ENCODE results near the gene SIRPB2. TPM values are rescaled to one million over a fixed set of nuclear protein-coding genes. Genes with fewer than 3 reads are reported as not detected.

SIRPB2 gene
- total RNA-seq, 1 donor from 2014 or later, result not detected

DNA sequence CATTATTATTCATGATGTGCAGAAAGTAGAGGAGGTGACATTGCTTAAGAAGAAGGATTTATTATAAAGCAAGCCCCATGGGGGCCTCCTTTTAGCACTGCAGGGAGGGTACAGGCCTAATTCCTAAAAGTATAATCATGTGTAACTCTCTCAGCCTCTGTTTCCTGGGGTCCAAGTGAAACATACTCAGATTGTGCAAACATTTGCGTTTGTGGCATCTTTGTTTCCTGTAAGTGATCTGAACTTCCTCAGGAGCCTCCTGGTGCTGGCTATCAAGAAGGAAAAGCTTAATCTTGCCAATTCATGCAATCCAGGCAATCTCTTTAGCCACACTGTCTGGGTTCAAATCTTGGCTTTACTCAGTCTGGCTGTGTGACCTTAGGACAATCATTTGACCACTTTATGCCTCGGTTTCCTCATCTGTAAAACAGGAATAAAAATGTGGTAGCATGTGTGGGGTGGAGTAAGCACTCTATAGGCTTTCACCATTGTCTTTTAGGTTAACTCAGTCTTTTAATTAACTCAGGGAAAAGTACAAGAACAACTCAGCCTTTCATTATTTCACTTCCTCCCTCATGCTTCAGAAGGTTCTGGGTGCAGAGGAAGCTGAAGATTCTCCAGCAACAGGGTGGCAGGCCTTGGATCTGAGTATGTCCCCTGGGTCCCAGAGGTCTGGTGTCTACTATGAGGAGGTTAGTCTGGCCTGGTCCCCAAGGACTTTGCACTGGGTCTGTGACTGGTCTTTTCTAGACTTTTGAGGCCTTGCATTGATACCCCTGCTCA lies 831 bp upstream of the SIRPB2 start:
- Mint-ChIP-seq H3K27ac (no peak overlapping the region), H3K27me3 (peaks cover 50% of the 10 kb centered on the region), H3K4me1 (peaks cover 15% of the 10 kb centered on the region), H3K9me3 (no peaks in the 10 kb centered on the region), H3K36me3 (ENCODE audit: low read depth) (no peaks in the 10 kb centered on the region), H3K4me3 (no peak overlapping the region)
- peak; percentile 43 for DNase-seq
- intact Hi-C loops (cut with micrococcal nuclease), result no loop called here

DNA sequence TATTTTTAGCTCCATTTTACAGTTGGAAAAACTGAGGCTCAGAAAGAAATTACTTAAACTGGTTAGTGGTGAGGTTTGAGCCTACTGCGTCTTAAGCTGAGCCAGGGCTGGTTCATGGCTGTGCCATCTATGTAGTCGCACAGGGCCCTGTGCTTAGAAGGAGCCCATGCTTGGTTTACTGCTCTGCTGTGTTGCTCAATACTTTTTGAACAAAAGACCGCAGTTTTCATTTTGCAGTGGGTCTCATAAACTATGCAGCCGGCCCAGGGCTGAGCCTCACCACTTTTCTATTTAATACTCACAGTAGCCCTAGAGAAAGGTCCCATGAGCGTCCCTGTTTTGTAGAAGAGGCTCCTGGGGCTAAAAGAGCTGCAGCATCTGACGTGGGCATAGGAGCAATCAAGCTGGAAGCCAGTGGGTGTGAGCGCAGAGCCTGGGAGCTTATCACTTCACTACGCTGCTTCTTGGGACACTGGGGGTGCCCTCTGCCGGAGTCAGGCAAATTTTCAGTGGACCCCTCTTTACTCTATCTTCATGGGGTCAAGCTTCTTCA lies 501 bp downstream of the SIRPB2 start:
- peak; percentile 38 for DNase-seq
- peaks cover 43% of the 10 kb centered on the region for H3K27me3 Mint-ChIP-seq
- H3K9me3 Mint-ChIP-seq, result no peaks in the 10 kb centered on the region
- H3K4me3 Mint-ChIP-seq, result no peak overlapping the region
- no peak overlapping the region for H3K27ac Mint-ChIP-seq
- peaks cover 15% of the 10 kb centered on the region for H3K4me1 Mint-ChIP-seq
- no peaks in the 10 kb centered on the region for H3K36me3 Mint-ChIP-seq (ENCODE audit: low read depth)
- intact Hi-C loops (cut with micrococcal nuclease), result no loop called here

DNA sequence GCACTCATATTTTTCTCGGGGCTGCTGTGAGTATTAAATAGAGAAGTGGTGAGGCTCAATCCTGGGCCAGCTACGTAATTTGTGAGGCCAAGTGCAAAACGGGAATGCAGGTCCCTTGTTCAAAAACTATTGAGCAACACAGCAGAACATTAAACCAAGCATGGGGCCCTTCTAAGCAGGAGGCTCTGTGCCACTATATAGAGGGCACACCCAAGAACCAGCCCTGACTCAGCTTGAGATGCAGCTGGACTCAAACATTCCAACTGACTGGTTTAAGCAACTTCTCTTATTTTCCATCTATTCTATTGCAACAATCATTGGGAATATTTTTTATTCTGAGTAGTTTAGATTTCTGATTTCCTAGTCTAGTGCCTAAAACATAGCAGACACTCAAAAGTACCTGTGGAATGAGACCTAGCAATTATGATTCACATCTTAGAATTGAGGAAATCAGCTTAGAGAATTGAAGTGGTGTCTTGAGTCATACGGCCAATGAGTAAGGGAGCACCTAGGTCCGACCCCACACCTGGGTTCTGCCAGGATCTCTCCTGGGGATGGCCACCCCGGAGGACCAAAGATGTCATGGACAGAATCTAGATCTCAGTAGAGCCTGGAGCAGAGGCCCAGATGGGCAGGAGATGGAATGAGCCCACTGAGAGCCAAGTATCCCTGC lies 1.3 kb downstream of the SIRPB2 start:
- no peaks in the 10 kb centered on the region for H3K36me3 Mint-ChIP-seq (ENCODE audit: low read depth)
- intact Hi-C loops (cut with micrococcal nuclease), result no loop called here
- DNase-seq, result peak; percentile 47
- no peak overlapping the region for H3K27ac Mint-ChIP-seq
- no peaks in the 10 kb centered on the region for H3K9me3 Mint-ChIP-seq
- H3K27me3 Mint-ChIP-seq, result peaks cover 41% of the 10 kb centered on the region
- peaks cover 15% of the 10 kb centered on the region for H3K4me1 Mint-ChIP-seq
- no peak overlapping the region for H3K4me3 Mint-ChIP-seq

DNA sequence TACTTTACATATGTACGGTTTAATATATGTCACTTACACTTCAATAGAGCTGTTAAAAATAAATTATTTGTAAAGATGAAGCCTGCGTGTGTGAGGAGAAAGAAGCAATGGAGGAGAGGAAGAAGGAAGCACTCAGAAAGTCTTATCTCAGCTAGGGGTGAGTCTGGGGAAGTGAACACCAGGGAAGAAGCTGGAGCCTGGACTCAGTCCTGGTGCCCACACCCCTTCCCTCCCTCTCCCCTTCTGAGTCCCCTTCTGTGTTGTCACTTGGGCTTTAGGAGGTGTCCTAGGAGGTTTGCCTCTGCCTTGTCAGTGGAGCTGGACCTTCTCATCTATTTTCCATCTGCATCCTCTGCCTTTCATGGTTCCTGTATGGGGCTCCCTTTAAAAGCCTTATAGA lies 1.9 kb downstream of the SIRPB2 start:
- peaks cover 42% of the 10 kb centered on the region for H3K27me3 Mint-ChIP-seq
- peak; percentile 47 for DNase-seq

DNA sequence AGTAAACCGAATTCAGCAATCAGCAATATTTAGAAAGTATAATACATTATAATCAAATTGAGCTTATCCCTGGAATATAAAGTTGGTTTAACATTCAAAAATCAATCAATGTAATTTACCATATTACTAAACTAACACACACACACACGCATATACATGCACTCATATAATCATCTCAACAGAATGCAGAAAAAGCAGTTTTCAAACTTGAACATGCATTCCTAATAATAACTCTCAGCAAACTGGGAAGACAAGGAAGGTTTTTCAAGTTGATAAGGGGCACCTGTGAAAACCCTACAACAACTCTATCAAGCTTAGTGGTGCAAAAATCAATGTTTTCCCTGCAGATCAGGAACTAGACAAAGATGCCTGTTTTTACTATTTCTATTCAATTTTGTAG lies 4.7 kb downstream of the SIRPB2 start:
- Mint-ChIP-seq H3K9me3 (no peaks in the 10 kb centered on the region), H3K36me3 (ENCODE audit: low read depth) (no peaks in the 10 kb centered on the region), H3K27ac (no peak overlapping the region), H3K27me3 (peaks cover 46% of the 10 kb centered on the region), H3K4me3 (no peak overlapping the region), H3K4me1 (peaks cover 4% of the 10 kb centered on the region)
- intact Hi-C loops (cut with micrococcal nuclease), result no loop called here
- no peak for DNase-seq

More for the DNA sequence above, 1.9 kb downstream of the SIRPB2 start:
- peaks cover 15% of the 10 kb centered on the region for H3K4me1 Mint-ChIP-seq
- H3K36me3 Mint-ChIP-seq (ENCODE audit: low read depth), result no peaks in the 10 kb centered on the region
- no peaks in the 10 kb centered on the region for H3K9me3 Mint-ChIP-seq
- intact Hi-C loops (cut with micrococcal nuclease), result no loop called here
- H3K27ac Mint-ChIP-seq, result no peak overlapping the region
- no peak overlapping the region for H3K4me3 Mint-ChIP-seq

DNA sequence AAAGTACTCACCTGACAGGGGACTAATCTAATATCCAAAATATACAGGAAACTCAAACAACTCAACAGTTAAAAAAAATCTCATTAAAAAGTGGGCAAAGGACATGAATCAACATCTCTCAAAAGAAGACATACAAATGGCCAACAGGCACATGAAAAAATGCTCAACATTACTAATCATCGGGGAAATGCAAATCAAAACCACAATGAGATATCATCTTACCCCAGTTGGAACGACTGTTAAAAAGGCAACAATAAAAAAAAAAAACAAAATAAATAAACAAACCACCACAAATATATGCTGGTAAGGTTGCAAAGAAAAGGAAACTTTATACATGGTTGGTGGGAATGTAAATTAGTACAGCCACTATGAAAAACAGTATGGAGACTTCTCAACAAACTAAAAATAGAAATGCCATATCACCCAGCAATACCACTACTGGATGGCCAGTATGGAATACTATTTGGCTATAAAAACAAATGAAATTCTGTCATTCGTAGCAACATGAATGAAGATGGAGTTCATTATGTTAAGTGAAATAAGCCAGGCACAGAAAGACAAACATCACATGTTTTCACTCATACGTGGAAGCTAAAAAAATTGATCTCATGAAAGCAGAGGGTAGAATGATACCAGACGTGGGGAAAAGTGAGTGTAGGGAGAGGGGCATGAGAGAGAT lies 6.6 kb downstream of the SIRPB2 start:
- Mint-ChIP-seq H3K27me3 (peaks cover 43% of the 10 kb centered on the region), H3K9me3 (no peaks in the 10 kb centered on the region), H3K36me3 (ENCODE audit: low read depth) (no peaks in the 10 kb centered on the region), H3K27ac (no peak overlapping the region), H3K4me3 (no peak overlapping the region), H3K4me1 (peaks cover 2% of the 10 kb centered on the region)
- intact Hi-C loops (cut with micrococcal nuclease), result no loop called here
- peak; percentile 4 for DNase-seq

DNA sequence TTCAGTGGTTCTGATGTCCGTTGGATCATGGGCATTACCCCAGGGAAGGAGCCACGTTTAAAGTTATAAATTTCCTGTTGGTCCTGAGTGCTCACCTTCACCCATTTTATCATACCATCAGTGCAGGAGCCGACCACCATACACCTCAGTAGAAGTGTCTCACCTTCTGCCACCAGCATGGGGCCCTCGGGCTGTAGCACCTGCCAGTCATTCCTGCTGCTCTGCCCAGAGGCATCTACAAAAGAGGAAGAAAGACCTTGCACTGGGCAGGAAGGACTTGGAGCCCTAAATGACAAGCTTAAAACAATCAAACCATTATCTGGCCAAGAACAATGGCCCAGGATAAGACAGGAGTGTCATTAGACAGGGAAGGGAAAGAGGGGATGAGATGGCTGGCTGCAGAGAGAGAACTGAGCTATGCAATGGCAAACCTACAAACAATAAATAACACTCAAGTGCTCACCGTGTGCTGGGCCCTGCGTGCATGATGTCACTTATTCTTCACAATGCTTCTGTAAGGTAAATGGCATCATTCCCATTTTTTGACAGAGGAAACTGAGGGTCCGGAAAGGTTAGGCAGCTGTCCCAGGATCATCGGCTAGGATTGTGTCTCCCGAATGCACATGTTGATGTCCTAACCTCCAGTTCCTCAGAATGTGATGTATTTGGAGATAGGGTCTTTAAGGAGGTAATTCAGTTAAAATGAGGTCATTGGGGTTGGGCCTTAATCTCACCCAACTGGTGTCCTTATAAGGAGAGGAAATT lies 11.2 kb downstream of the SIRPB2 start:
- Mint-ChIP-seq H3K9me3 (no peaks in the 10 kb centered on the region), H3K36me3 (ENCODE audit: low read depth) (no peaks in the 10 kb centered on the region), H3K4me3 (no peak overlapping the region), H3K27me3 (peaks cover 22% of the 10 kb centered on the region), H3K4me1 (peaks cover 2% of the 10 kb centered on the region), H3K27ac (no peak overlapping the region)
- DNase-seq, result peak; percentile 48
- intact Hi-C loops (cut with micrococcal nuclease), result no loop called here

DNA sequence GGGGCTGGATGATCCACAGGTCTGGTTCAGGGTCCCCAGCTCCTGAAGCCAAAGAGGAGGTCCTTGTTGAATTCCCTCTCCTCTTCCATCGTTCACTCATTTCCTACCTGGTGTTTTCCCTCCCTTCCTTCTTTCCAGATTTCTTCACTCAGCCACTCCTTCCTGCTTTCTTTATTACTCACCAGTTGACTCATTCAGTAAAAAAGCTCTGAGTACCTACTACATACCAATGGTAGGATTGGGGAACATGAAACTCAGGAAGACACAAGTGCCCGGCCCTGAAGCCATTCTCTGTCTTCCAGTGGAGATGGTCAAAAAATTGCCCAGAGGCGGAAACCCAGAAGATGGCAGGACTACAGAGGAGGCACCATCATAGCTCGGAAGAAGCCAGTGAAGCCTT lies 12.7 kb downstream of the SIRPB2 start:
- no peaks in the 10 kb centered on the region for H3K4me1 Mint-ChIP-seq
- H3K4me3 Mint-ChIP-seq, result no peak overlapping the region
- H3K27ac Mint-ChIP-seq, result no peak overlapping the region
- H3K36me3 Mint-ChIP-seq (ENCODE audit: low read depth), result no peaks in the 10 kb centered on the region
- intact Hi-C loops (cut with micrococcal nuclease), result no loop called here
- DNase-seq, result no peak
- H3K9me3 Mint-ChIP-seq, result no peaks in the 10 kb centered on the region
- peaks cover 8% of the 10 kb centered on the region for H3K27me3 Mint-ChIP-seq

DNA sequence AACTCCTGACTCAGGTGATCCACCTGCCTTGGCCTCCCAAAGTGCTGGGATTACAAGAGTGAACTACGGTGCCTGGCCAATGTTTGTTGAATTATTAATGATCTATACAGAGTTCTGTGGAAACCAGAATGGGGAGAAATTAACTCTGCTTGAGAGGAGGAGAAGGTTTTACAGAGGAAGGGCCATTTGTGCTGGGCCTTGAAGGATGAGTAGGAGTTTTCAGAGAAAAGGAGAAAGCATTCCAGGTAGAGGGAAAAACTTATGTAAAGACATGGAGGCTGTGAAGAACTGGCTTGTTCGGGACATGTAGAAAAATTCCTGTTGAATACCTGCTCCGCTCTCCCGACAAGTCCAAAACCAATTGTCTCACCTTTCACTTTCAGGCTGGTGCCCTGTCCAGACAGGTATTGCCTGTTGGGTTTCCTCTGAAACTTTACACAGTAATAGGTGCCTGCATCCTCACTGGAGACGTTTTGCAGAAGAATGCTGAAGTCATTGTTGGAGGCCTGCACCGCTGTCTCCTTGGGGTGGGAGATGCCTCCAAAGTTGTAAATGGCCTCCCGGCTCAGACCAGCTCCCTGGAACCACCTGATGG lies 13.2 kb downstream of the SIRPB2 start:
- no peaks in the 10 kb centered on the region for H3K36me3 Mint-ChIP-seq (ENCODE audit: low read depth)
- H3K27me3 Mint-ChIP-seq, result peaks cover 6% of the 10 kb centered on the region
- no peaks in the 10 kb centered on the region for H3K9me3 Mint-ChIP-seq
- H3K4me3 Mint-ChIP-seq, result no peak overlapping the region
- no peaks in the 10 kb centered on the region for H3K4me1 Mint-ChIP-seq
- intact Hi-C loops (cut with micrococcal nuclease), result no loop called here
- peak; percentile 45 for DNase-seq
- no peak overlapping the region for H3K27ac Mint-ChIP-seq

DNA sequence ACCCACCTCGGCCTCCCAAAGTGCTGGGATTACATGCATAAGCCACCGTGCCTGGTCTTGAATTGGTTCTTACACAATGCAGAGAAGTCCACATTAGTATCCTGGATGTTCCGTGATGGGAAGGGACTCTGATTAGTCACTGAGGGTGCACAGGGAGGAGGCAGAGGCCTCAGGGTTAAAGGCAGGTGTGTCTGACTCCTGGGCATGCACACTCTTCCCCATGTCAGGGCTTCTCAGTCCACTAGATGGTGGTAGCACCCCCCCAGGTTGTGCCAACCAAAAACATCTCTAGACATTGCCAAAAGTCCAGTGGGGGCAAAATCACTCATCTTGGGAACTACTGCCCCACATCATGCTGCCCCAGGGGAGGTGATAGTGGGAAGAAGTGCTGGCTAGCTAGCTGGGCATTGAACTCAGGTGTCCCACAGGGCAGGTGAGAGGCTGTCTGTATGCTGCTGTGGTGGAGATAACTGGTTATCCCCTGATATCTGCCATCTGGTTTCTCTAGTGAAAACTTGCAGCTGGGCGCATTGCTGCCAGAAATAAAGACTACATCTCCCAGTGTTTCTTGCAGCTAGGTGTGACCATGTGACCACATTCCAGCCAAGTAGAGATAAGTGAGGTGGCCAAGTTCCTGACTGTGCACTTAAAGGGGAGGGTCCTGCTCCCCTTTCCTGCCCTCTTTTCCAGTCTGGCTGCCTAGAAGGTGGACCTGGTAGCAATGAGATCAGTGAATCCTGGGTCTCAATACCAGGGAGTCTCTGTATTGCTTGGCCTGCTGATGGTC lies 16.2 kb downstream of the SIRPB2 start:
- H3K27ac Mint-ChIP-seq, result no peak overlapping the region
- no peaks in the 10 kb centered on the region for H3K9me3 Mint-ChIP-seq
- no peak overlapping the region for H3K4me3 Mint-ChIP-seq
- H3K4me1 Mint-ChIP-seq, result no peaks in the 10 kb centered on the region
- intact Hi-C loops (cut with micrococcal nuclease), result no loop called here
- peak; percentile 61 for DNase-seq
- no peaks in the 10 kb centered on the region for H3K36me3 Mint-ChIP-seq (ENCODE audit: low read depth)
- peaks cover 2% of the 10 kb centered on the region for H3K27me3 Mint-ChIP-seq

DNA sequence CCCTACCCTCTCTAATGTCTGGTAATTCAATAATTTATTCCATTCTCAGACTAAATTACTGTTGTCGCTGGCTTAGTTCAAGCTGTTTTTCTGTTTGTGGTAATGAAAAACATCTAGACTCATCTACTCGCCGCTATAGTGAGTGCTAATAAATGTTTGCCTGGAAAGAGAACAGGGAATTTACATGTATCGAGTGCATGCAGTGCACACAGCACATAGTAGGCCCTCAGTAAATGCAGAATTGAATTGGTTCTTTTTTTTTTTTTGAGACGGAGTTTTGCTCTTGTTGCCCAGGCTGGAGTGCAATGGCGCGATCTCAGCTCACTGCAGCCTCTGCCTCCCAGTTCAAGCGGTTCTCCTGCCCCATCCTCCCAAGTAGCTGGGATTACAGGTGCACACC lies 16.9 kb downstream of the SIRPB2 start:
- Mint-ChIP-seq H3K27ac (no peak overlapping the region), H3K4me3 (no peak overlapping the region)
- intact Hi-C loops (cut with micrococcal nuclease), result no loop called here

DNA sequence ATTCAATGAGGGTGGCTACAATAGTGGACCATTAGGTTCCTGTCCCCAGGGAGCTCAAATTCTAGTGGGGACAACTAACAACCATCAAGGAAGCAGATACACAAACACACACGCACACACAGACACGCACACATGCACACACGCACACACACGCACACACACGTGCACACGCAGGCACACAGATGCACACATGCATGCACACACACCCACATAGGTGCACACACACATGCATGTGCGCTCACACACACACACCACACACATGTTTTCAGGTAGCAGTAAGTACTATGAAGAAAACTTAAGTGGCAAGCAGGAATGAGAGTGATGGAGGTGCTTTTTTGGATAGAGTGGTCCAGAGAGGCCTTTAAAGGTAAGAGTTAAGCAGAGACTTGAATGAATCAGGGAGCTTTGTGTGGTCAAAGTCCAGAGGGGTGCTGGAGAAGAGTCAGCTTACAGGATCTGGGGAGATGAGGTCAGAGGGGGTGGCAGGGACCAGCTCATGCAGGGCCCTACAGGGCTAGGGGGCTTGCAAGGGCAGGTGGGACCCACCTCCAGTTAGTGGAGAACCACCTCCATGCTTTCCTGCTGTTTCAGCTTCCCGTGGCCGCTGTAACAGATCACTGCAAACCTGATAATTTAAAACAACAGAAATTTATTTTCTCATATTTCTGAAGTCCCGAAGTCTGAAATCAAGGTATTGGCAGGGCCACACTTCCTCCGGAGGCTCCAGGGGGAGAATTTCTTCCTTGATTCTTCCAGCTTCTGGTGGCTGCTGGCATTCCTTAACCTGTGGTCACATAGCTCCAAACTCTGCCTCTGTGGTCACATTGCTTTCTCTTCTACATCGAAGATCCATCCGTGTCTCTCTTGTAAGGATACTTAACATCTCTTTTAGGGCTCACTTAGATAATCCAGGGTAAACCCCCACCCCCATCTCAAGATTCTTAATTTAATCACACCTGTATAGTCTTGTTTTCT lies 17.7 kb downstream of the SIRPB2 start:
- no peak overlapping the region for H3K4me3 Mint-ChIP-seq
- DNase-seq, result peak; percentile 41
- peaks cover 8% of the 10 kb centered on the region for H3K27me3 Mint-ChIP-seq
- no peaks in the 10 kb centered on the region for H3K9me3 Mint-ChIP-seq
- intact Hi-C loops (cut with micrococcal nuclease), result no loop called here
- no peaks in the 10 kb centered on the region for H3K4me1 Mint-ChIP-seq
- no peaks in the 10 kb centered on the region for H3K36me3 Mint-ChIP-seq (ENCODE audit: low read depth)
- no peak overlapping the region for H3K27ac Mint-ChIP-seq

More for the DNA sequence above, 16.9 kb downstream of the SIRPB2 start:
- H3K36me3 Mint-ChIP-seq (ENCODE audit: low read depth), result no peaks in the 10 kb centered on the region
- DNase-seq, result peak; percentile 24
- no peaks in the 10 kb centered on the region for H3K4me1 Mint-ChIP-seq
- H3K27me3 Mint-ChIP-seq, result peaks cover 2% of the 10 kb centered on the region
- H3K9me3 Mint-ChIP-seq, result no peaks in the 10 kb centered on the region

Measured in activated CD4-positive, alpha-beta T cell treated with anti-CD3 and anti-CD28 coated beads, Interleukin-2, amount 10 ng/mL, durations not matched to agents 24 days and 14 days (primary cell).